Measurements from ENCODE around the gene PLTP.

PLTP gene

DNA sequence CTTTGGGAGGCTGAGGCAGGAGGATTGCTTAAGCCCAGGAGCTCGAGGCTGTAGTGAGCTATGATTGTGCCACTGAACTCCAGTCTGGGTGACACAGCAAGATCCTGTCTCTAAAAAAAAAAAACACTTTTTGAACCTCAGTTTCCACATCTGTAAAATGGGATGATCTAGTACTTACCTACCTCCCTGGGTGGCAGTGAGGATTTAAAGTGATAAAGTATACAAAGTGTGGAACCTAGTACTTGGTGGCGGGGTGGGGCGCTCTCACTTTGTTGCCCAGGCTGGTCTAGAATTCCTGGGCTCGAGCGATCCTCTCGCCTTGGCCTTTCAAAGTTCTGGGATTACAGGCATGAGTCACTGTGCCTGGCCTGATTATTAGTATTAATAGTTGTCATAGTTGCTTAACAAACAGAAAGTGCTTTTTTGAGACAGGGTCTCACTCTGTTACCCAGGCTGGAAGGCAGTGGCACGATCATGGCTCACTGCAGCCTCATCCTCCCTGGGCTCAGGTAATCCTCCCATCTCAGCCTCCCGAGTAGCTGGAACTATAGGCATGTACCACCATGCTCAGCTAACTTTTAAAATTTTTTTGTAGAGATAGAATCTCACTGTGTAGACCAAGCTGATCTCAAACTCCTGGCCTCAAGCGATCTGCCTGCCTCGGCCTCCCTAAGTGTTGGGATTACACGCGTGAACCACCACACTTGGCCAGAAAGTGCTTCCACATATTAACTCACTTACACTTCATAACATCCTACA is 7.0 kb upstream of the PLTP start:
- Mint-ChIP-seq H3K4me1 (peaks cover 54% of the 10 kb centered on the region), H3K36me3 (ENCODE audit: low read depth) (no peaks in the 10 kb centered on the region), H3K27me3 (ENCODE audit: low read depth, poor library complexity) (peaks cover 13% of the 10 kb centered on the region), H3K27ac (no peak overlapping the region), H3K4me3 (no peak overlapping the region), H3K9me3 (no peaks in the 10 kb centered on the region)
- no peak for DNase-seq
- TF ChIP-seq, protein P1, sequence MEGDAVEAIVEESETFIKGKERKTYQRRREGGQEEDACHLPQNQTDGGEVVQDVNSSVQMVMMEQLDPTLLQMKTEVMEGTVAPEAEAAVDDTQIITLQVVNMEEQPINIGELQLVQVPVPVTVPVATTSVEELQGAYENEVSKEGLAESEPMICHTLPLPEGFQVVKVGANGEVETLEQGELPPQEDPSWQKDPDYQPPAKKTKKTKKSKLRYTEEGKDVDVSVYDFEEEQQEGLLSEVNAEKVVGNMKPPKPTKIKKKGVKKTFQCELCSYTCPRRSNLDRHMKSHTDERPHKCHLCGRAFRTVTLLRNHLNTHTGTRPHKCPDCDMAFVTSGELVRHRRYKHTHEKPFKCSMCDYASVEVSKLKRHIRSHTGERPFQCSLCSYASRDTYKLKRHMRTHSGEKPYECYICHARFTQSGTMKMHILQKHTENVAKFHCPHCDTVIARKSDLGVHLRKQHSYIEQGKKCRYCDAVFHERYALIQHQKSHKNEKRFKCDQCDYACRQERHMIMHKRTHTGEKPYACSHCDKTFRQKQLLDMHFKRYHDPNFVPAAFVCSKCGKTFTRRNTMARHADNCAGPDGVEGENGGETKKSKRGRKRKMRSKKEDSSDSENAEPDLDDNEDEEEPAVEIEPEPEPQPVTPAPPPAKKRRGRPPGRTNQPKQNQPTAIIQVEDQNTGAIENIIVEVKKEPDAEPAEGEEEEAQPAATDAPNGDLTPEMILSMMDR (IDR thresholded peaks at IDR 0.05) = no peak

DNA sequence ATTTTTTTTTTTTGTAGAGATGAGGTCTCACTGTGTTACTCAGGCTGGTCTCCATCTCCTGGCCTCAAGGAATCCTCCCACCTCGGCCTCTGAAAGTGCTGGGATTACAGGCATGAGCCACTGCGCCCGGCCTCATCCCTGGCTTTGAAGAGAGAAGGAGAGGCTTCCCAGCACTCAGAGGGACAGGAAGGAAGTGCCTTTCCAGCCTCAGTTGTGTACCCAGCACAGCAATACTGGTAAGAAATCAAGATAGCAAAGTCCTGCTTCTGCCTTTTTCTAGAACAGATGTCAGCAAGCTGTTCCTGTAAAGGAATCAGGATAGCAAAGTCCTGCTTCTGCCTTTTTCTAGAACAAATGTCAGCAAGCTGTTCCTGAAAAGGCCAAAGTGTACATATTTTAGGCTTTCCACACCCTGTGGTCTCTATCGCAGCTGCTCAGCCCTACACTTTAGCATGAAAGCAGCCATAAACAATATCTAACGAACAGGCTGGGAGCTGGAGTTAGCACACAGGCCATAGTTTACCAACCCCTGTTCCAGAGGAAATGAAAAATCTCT is 6.3 kb upstream of the PLTP start:
- Mint-ChIP-seq H3K27ac (no peak overlapping the region), H3K9me3 (no peaks in the 10 kb centered on the region), H3K36me3 (ENCODE audit: low read depth) (no peaks in the 10 kb centered on the region), H3K4me3 (no peak overlapping the region), H3K27me3 (ENCODE audit: low read depth, poor library complexity) (peaks cover 16% of the 10 kb centered on the region), H3K4me1 (peaks cover 54% of the 10 kb centered on the region)
- DNase-seq = no peak
- TF ChIP-seq, protein P1 (IDR thresholded peaks at IDR 0.05) = no peak

- no peak for DNase-seq
- H3K4me1 Mint-ChIP-seq = peaks cover 49% of the 10 kb centered on the region
- no peak overlapping the region for H3K4me3 Mint-ChIP-seq
- peaks cover 16% of the 10 kb centered on the region for H3K27me3 Mint-ChIP-seq (ENCODE audit: low read depth, poor library complexity)
- TF ChIP-seq, protein P1 (IDR thresholded peaks at IDR 0.05) = no peak
- no peaks in the 10 kb centered on the region for H3K9me3 Mint-ChIP-seq
- no peaks in the 10 kb centered on the region for H3K36me3 Mint-ChIP-seq (ENCODE audit: low read depth)
- no peak overlapping the region for H3K27ac Mint-ChIP-seq
Measured at GRCh38 chr20:45917790-45918141, 5.8 kb upstream of the PLTP start.

GRCh38 chr20:45913116-45913515 is 1.2 kb upstream of the PLTP start:
- H3K4me3 Mint-ChIP-seq = peak overlapping the region; percentile 40
- TF ChIP-seq, protein P1 (IDR thresholded peaks at IDR 0.05) = no peak
- H3K36me3 Mint-ChIP-seq (ENCODE audit: low read depth) = peaks cover 9% of the 10 kb centered on the region
- DNase-seq = no peak
- H3K9me3 Mint-ChIP-seq = no peaks in the 10 kb centered on the region
- no peak overlapping the region for H3K27ac Mint-ChIP-seq
- peaks cover 38% of the 10 kb centered on the region for H3K4me1 Mint-ChIP-seq
- H3K27me3 Mint-ChIP-seq (ENCODE audit: low read depth, poor library complexity) = peaks cover 11% of the 10 kb centered on the region

DNA sequence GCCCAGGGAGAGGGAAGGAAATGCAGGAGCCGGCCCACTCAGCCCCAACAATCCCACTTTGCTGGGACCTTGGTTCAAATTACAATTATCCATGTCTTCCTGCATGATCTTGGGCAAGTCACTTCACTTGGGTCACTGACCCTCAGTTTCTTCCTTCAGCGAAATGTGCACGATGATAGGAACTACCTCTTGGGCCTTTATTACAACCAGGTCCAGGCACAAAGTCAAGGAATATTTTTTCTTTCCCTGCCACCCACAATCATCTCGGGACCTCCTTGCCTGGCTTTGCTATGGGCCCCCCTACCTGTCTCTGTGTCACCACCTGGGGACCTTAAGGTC is 358 bp upstream of the PLTP start:
- no peak overlapping the region for H3K27ac Mint-ChIP-seq

More for the DNA sequence above, 358 bp upstream of the PLTP start:
- Mint-ChIP-seq H3K4me3 (peak overlapping the region; percentile 74), H3K4me1 (peaks cover 33% of the 10 kb centered on the region), H3K36me3 (ENCODE audit: low read depth) (peaks cover 16% of the 10 kb centered on the region), H3K9me3 (no peaks in the 10 kb centered on the region), H3K27me3 (ENCODE audit: low read depth, poor library complexity) (peaks cover 11% of the 10 kb centered on the region)
- DNase-seq = no peak
- TF ChIP-seq, protein P1 (IDR thresholded peaks at IDR 0.05) = no peak

All from nephron progenitor cell (in vitro differentiated cells).